NCI-H1105 (cell line): ENCODE data around the gene FDXR.

Experiments used
- DNase-seq: peaks from one replicate; lab custom pipeline; 2025; lab: John Stamatoyannopoulos, UW

The FDXR gene

GRCh38 chr17:74857191-74857590 lies 15.6 kb downstream of the FDXR start:
- no peak for DNase-seq

GRCh38 chr17:74856112-74856511 lies 16.7 kb downstream of the FDXR start:
- no peak for DNase-seq

DNA sequence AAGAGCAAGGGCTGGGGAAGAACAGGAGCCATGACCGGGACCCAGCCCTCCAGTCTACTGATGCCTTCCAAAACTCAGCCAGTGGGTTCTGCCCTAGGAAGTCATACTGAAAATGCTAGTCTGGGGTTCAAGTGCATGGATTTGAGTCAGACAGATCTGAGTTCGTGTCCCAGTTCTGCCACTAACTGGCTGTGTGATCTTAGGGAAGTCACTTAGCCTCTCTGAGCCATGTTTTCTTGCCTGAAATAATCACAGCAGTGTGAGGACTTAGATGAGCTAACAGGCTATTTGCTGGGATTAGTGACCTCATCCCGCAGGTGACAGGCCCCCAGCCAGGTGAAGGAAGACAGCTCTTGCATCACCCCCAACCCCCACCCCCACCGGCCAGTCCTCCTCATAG lies 17.5 kb downstream of the FDXR start:
- no peak for DNase-seq

DNA sequence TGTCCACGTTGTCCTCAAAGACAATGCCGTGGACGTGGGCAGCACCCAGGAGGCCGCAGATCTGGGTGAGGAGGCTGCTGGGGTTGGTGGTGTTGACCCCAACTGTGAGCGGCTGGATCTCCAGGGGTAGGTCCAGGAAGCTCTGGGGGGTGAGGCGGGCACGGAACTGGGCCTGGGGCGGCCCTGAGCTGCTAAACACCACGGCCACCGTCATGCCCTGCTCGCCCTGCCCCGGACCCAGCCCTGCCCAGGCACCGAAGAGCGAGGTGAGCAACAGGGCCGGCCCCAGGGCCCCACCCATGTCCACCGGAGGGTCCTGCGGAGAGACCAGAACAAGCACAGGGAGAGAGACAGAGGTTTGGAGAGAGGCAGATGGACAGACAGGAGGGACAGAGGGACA lies 18.0 kb downstream of the FDXR start:
- DNase-seq, result no peak

DNA sequence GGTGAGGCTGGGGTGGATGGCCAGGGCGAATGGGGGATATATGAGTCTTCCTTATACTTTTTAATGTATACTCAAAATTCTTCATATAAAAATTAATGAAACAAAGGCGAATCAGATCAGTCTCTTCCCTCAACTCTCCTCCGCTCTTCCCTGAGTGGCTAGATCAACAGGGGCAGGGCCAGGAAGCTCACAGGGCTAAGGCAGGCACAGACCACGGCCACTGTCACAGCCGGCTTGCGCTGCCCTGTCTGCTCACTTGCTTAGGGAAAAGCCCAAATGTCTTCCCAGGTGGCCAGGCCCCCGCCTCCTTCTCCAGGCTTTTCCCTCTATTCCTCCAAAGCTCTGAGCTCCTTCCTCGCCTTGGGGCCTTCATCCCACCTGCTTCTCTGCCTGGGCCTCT lies 19.1 kb downstream of the FDXR start:
- no peak for DNase-seq

- no peak for DNase-seq
These were observed 19.8 kb downstream of the FDXR start for GRCh38 chr17:74853048-74853397.

DNA sequence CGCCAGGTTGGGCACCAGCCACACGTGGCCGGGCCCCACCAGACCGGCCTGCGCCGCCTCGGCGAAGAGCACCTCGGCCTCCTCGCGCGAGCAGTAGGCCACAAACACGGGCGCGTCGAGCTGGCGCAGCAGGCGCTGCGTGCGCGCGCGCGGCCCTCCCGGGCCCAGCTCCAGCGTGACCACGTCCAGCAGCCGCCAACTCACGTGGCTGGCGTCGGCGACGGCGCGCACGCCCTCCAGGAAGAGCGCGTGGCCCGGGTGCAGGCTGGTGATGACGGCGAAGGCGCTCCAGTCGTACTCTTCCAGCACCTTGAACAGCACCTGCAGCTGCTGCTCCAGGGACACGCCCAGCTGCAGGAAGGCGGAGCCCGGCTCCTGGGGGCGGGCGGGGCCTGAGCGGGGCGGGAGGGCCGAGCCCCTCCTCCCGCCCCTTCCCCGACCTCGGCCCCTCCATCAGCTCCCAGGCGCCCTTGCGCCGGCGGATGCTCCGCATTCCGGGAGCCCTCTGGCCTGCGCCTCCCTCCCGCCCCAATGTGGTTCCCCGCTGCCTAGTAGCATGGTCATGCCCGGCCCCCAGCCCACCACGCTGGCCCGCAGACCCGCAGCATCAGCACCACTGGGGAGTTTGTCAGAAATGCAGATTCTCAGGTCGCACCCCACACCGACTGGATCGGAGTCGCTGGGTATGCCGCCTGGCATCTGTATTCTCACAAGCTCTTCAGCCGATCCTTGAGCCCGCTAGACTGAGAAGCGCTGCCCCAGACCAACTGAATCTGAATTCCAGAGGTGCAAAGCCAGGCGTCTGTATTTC lies 20.4 kb downstream of the FDXR start:
- DNase-seq, result no peak

DNA sequence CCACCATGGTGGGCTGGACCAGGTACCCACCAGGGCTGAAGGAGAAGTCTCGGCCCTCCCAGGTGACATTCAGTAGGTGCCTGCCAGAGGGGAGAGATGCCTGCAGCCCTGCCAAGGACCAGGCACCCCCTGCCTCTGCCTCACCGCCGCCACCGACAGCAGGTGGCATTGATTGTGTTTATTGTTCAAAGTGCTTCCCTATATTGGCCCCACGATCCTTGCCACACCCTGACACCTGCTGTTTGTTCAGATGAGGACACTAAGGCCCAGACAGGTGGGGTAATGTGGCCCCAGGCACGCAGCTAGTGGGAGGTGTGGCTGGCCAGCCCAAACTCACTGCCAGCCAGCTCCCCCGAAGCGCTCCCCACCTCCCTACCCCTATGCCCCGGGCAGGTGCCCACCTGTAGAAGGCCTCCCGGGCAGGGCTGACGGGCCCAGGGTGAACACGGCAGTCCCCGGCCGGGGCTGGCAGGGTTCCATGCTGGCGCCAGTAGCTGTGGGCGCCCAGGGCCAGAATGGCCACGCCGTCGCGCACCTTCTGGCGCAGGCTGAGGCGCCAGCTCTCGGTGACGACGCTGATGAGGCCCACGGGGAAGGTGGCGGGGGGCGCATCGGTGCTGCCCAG lies 21.1 kb downstream of the FDXR start:
- DNase-seq, result peak; percentile 51

GRCh38 chr17:74850914-74851313 lies 21.9 kb downstream of the FDXR start:
- no peak for DNase-seq

DNA sequence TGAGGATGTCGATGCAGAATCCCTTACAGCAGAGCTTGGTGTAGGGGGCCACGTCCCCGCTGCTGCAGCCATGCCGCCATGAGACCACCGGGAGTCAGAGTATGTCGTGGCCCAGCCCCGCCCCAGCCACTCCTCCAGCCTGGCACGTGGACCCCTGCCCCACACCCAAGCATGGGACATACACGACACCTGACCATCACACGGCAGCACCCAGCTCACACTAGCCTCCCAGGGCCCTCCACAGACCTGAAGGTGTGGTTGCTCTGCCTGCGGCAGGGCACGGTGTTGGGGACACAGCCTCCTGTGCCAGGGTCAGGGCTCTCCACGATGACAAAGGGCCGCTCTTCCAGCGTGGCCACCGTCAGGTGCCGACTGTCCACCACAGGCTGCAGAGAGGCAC lies 22.5 kb downstream of the FDXR start:
- no peak for DNase-seq

DNA sequence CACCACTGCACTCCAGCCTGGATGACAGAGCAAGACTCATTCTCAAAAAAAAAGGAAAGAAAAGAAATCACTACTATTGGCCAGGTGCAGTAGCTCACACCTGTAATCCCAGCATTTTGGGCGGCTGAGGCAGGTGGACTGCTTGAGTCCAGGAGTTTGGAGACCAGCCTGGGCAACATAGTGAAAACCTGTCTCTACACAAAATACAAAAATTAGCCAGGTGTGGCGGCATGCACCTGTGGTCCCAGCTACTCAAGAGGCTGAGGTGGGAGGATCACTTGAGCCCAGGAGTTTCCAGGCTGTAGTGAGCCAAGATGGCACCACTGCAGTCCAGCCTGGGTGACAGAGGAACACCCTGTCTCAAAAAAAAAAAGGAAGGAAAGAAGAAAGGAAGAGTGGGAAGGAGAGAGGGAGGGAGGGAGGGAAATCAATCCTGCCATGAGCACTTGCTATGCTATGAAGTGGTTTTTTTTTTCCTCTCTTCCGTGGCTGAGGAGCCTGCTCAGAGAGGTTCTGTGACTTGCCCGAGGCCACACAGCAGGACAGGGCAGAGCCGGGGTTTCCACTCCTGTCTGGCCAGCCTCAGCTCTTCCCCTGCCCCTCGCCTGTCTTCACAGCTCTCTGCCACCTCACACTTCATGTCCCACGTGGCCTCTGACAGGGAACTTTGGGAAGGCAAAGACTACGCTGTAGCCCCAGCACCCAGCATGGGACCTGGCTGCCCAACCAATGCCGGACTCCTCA lies 24.0 kb downstream of the FDXR start:
- no peak for DNase-seq

DNA sequence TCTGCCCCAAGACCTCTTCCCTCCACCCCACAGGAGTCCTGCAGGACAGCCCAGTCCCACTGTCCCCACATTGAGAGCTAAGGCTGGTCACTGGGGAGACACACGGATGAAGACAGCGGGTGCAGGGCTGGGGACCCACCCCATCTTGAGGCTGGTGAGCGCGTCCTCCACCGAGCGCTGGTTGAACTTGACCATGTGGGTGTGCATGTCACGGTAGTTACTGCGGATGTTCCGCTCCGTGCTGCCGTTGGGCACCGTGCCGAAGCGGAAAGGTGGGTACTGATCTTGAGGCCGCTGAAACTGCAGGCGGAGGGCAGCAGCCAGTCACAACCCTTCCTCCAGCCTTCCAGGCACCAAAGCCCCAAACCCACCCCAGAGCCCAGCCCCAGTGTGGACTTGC lies 26.2 kb downstream of the FDXR start:
- DNase-seq, result no peak

GRCh38 chr17:74843352-74843627 lies 29.5 kb downstream of the FDXR start:
- no peak for DNase-seq

DNA sequence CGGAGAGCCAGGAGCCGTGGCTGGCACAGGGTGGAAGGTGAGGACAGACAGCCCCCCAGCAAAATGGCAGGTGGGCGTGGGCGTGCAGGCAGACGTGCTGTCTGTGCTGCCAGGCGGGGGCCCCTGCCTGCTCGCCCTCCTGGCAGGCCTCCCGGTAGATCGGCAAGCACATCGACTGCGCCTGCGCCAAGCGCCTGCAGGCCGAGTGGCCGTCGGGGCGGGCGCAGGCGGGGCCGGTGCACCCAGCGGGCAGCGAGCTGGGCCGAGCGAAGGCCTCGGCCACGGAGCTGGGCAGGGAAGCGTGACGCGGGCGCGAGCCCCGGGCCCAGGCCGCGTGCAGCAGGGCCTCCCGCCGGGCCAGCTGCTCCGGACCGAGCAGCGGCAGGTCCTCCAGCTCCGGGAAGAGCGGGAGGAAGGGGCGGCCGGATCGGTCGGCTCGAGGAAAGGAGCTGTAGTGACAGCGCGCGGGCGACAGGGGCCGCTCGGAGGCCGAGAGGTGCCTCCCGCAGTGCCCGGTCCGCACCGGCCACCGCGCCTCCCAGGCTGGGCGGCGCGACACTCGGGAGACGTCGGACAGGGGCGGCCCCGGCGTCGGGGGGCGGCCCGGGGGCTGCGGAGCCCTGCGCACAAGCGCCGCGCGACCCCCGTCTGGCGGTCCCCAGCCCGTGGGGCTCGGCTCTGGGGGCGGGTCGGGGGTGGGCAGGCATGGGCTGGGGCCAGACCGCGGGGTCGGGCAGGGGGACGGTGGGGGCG lies 30.0 kb downstream of the FDXR start:
- peak; percentile 78 for DNase-seq

- peak; percentile 25 for DNase-seq
These were observed 30.6 kb downstream of the FDXR start for GRCh38 chr17:74842146-74842598.

DNA sequence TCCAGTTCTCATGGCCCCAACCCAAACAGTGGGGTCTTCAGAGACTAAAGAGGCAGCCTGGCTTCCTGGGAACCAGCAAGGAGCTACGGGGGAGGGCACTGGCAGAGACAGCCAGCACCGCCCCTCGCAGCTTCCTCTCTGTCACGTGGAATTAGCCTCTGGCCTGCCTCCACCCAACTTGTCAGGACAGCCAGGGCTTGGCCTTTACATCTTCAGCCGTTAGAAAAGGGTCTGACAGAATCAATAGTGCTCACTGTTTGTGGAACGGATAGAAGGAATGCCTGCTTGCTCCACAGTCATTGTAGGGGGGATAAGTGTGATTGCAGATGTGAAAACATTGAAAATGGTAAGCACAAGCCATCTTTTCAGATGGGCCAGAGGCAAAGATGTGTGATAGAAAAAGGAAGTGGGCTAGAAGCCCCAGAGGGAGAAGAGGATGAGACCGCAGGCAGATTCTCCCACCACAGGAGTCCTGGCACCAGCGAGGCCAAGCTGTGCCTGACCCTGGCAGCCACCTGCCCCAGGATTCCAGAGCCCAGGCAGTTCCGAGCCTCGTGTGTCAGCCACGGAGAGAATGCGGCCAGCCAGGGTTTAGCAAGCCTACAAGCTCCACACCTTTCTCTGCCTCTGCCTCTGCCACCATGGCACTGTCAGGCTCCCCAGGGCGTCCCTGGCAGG lies 31.7 kb downstream of the FDXR start:
- no peak for DNase-seq

GRCh38 chr17:74839990-74840852 lies 32.6 kb downstream of the FDXR start:
- no peak for DNase-seq

- no peak for DNase-seq
These were observed 34.5 kb downstream of the FDXR start for GRCh38 chr17:74838274-74838673.

DNA sequence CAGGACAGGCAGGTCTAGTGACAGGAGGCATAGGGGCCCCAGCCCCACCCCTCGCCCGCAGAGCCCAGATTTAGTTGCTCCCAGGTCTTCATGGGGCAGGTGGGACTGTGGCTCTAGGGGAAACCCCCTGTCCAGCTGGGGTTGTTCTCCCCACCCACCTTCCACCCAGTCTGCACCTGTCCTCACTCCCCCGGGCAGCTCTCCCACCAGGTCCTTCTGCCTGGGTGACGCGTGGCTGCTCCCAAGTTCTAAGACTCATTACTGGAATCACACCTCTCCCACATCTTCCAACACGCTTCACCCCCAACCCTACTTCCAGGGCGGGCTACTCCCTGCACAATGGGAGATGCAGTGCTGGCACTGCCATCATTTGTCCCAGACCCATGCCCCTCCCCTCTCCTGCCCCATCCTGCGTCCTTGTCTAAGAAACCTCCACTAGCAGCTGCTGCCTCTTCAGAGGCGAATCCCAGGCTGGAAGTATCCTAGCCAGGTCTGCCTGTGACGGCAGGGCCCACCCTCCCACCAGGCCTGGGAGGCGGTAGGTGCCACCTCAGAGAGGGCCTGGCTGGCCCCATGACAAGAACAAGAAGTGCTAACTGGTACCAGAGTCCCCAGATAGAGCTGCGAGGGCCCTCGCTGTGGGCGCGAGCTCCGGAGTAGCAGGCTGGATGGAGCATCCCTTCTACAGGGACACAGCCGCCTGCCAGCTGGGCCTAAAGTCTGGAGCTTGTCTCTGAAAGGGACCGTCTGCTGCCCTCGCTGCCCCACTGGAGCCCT lies 35.9 kb downstream of the FDXR start:
- DNase-seq, result no peak

GRCh38 chr17:74836191-74836590 lies 36.6 kb downstream of the FDXR start:
- DNase-seq, result no peak
